NK-92 treated with Interleukin-12 subunit alpha and Interleukin-12 subunit beta, amount 100 ng/mL, for 24 hours (cell line): ENCODE results near the gene SEMA5B.

Experiments
- DNase-seq: peaks from one replicate; lab custom pipeline; 2025; lab: John Stamatoyannopoulos, UW

The SEMA5B gene

DNA sequence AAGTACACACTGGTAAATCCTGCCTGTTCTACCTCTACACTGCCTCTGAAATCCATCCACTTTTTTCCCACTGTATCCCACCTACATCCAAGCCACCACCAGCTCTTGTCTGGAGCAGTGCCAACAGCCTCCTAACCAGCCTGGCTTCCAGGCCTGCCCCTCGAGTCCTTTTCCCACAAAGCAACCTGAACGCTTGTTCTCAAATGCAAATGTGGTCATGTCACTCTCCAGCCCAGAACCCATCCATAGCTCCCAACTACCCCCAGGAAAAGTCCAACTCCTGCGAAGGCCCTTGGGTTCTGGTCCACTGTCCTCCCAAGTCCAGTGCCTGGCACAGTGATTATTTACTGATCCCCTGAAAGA is 83.8 kb downstream of the SEMA5B start:
- no peak for DNase-seq

DNA sequence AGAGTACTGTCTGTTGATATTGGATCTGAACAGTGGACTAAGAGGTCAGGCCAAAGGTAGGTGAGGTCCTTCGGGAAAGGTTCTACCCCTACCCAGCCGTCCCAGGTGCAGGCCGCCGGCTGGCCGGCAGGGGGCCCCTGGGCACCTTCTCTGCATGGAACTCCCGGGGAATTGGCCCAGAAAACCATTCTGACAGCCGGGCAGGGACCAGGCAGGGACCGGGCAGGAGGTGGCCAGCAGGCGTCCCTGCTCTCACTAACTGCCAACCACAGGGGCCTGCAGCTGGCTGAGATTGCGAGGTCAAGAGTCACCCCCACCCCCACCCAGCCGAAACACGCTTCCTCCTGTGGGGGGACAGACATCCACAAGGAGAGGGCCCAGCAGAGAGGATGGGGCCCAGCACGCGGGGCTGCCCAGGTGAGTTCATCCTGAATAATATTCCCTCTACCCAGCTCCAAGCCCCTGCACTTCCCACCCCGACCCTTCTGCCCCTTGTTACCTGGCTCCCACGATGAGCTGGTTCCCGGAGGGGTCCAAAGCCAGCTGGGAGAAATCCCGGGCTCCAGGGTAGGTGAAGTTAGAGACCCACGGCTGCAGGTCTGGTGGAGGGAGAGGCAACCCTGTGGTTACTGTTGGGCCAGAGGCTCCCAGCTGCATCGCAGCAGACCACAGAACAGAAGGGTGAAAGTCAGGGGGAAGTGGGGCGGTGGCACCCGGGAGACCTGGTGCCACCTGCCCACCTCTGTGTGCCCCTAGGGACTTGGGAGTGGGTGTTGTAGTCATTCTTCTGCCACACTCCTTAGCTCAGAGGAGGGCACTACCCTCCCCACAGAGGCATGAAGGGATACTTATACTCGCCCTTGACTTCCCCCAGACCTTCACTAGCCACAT is 84.4 kb downstream of the SEMA5B start:
- peak; percentile 10 for DNase-seq

GRCh38 chr3:122942239-122942638 is 85.3 kb downstream of the SEMA5B start:
- DNase-seq, result no peak

DNA sequence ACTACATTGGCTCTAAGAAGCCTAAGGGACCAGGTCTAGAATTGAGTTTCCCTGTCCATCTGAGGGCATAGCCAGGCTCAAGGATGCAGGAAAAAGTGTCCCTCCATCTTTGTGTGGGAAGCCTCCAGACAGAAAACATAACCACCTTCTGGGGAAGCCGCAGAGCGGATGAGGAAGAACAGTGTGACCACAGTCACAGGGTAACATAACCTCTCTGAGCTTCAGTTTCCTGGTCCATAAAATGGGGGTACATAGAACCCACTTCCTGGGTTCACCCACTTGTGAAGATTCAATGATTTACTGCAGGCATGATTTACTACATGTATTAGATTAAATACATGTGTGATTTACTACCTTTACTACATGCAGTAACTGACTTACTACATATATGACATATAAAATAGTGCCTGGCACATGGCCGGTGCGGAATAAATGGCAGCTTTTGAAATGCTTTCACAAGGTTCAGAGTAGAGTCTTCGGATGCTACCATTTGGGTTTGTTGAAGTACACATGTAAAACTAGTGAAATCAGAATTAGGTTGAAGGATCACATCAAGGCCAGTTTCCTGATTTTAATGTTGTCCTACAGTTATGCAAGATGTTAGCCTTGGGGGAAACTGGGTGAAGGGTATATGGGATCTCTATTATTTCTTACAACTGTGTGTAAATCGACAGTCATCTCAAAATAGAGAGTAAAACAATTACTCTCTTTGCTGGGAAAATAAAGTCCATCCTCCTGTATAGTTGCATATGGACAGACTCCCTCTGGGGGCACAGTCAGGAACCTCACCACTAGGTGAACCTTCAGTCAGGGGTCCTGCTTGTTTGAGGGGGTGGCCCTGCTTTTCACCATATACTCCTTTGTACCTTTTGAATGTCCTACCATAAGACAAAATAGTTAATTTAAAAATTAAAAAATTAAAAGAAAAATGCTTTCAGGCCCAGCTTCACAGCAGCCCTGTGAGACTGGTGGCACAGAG is 86.0 kb downstream of the SEMA5B start:
- no peak for DNase-seq

DNA sequence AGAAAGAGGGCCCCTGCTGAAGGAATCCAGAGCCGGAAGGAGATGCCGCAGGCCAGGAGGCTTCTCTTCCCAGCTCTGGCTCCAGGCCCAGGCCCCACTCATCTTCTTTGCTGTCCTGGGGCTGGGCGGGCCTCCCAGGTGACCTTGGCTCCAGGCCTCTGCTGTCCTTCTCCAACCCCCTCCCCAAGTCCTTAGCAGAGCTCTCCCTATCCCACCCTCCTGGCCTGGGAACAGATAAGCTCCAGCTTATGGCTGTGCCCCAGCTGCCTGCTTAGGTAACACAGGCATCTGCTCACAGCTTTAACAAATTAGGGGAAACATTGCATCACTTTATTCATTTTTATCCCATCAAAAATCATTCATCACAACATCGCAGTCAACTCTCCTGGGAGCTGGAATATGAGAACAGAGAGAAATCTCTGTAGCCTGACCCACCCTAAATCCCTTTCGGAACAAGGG is 86.9 kb downstream of the SEMA5B start:
- no peak for DNase-seq

- DNase-seq, result no peak
These were observed 88.7 kb downstream of the SEMA5B start for GRCh38 chr3:122938783-122939425.

DNA sequence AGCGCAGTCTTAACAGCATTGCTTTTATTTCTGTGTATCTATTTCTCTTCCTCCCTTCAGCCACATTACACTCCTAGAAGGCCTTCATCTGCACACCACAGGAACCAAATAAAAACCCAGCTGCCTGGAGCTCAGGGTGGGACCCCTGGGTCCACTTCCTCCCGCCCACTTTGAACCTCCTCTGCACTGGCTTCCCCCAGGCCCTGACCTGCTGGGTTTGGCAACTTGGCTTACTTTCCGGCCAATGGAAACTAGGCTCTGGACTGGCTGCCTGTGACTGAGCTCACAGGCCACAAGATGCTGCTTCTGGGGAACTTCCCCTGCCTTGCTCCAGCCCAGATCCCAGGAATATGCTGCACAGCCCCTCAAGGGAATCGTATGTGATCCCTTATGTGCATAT is 89.8 kb downstream of the SEMA5B start:
- no peak for DNase-seq

GRCh38 chr3:122936986-122937385 is 90.6 kb downstream of the SEMA5B start:
- DNase-seq, result no peak

DNA sequence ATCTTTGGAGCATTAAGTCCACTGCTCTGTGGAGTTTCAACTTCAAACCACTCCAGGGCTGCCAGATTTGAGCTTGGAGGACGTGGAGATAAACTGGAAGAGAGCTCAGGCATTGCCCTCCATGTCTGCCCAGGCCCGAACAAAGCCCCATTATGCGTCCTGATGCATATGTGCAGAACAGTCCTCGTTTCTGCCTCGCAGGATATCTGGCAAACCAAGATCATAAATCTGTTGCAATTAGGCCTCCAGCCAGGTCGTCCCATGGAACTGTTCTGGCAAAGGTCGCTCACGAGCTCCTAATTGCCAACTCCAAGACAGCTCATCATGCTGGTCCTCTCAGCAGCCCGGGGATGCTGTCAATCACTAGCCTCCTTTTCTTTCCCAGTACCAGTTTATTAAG is 91.2 kb downstream of the SEMA5B start:
- no peak for DNase-seq

DNA sequence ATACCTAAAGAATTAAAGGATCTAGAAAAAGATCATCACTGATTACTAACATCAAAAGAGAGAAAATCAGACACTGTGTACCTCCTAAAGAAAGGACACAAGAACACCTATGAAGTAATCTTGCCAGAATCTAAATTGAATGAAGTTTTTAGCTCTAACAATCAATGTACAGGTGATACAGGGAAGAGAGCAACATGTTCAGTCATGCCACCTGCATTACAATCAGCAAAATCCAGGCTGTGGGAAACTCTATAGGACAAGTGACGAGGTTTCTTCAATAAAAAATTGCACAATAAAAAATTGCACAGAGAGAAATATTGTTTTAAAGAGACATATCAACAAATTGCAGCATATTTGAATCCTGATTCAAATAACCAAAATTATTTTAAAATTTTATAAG is 93.3 kb downstream of the SEMA5B start:
- DNase-seq, result no peak

GRCh38 chr3:122932251-122932967 is 95.2 kb downstream of the SEMA5B start:
- DNase-seq, result no peak

DNA sequence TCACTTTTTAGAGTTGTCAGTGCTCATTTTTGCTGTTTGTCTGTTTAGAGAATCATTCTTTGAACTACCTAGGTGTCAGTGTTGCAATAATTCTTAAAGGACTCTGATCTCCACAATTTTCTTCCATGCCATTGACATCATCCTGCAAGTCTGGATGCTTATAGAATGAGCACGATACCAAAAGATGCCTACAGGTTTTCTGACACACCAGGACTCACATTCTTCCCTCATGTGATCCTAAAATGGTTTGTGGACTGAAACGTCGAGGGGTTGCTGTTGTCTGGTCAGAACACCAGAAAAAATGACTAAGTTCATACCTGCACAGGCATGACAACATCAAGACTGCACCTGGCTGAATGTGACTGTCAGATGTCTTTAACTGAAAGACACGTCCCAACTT is 95.9 kb downstream of the SEMA5B start:
- no peak for DNase-seq

GRCh38 chr3:122930063-122930997 is 97.2 kb downstream of the SEMA5B start:
- no peak for DNase-seq

GRCh38 chr3:122929188-122930062 is 98.1 kb downstream of the SEMA5B start:
- no peak for DNase-seq

GRCh38 chr3:122928396-122929187 is 99.0 kb downstream of the SEMA5B start:
- no peak for DNase-seq

- DNase-seq, result no peak
These were observed 99.8 kb downstream of the SEMA5B start for GRCh38 chr3:122927726-122928125.

DNA sequence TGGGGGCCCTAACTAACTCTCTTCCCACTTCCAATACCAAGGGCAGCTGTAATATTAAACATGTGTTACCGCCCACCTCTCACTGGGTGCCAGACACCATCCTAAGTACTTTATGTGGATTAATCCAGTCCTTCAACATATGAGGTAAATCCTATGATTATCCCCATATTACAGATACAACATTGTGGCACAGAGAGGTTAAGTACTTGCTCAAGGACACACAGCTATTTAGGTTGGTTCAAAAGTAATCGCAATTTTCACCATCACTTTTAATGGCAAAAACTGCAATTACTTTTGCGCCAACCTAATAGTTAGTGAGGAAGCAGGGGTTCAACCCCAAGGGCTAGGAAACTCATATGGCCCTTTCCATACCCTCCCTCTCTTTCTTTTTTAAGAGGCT is 100.8 kb downstream of the SEMA5B start:
- DNase-seq, result no peak

- DNase-seq, result no peak
These were observed 101.2 kb downstream of the SEMA5B start for GRCh38 chr3:122926322-122926721.

DNA sequence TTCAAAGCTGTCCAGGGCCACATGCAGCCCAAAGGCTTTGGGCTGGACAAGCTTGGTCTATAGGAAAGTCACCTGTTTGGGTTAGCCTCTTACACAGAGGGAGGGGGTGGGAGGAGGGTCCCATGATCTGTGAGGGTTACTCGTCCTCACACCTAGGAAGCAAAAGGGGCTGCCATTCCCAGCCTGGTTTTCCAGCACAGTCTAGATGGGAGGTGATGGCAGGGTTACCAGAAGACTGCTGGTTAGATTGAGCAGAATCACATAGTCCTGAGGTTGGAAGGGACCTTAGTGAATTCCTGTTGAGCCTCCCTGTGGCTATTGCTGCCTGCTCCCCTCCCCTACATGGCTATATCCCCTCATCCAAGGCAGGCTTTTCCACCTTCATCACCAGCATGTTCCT is 101.8 kb downstream of the SEMA5B start:
- no peak for DNase-seq
